Measurements from ENCODE around the gene ANKS1B. TPM values are rescaled to one million over a fixed set of nuclear protein-coding genes. Genes with fewer than 3 reads are reported as not detected.
"Not testable (repeated sequence)": the region's sequence is repeated elsewhere in the genome, so short reads cannot be mapped to it uniquely, and the experiment has no call there.

Gene ANKS1B
- total RNA-seq, 1 donor from 2014 or later: 9.6 TPM

DNA sequence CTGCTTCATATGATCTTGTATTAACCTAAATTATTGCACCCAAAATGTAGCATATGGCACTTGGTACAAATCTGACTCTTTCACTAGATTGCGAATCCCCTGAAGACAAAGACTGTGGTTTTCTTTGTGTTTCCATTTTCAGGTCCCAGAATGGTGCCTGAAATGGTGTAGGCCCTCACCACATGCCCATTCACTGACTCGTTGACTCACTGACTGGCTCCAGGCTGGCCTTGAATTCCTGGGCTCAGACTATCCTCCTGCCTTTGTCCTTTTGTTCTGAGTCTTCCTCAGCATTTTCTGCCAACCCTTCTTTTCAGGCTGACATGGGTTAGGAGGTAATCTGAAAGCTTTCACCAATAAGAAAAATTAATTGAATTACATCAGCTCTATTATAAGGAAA lies 705.8 kb downstream of the ANKS1B start:
- DNase-seq (ENCODE audit: low spot score): no peak

DNA sequence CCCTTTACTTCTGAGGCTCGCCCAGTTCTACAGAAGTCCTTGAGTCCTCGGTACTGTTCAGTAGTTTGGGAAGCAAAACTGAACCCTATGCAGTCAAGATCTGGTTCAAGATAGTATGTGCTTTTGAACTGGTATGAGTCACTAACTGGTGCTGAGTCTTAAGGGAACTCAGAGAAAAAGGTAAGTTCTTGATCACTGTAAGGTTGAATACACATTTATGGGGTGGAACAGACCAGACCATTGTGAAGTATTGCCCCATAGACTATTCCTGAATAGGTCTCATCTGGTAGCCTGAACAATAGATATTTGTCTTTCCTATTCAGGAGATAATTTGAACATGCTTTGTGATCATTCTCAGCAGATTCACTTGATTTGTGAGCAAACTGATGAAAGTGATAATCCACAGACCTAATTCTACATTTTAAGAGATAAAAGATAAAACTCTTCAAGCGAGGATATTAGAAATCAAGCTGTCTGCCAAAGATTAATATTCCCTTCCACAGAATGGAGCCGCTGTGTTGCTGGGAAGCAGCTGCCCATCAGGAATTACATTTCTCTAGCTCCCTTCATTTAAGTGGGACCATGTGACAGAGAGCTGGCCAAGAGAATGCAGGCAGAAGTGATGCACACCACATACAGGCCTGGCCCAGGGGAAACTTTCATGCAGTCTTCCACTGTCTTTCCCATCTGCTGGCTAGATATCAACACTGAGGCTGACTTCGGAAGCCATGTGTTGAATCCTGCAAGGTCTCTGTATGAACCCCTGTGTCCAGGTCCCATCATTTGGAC lies 707.0 kb downstream of the ANKS1B start:
- DNase-seq (ENCODE audit: low spot score): no peak

DNA sequence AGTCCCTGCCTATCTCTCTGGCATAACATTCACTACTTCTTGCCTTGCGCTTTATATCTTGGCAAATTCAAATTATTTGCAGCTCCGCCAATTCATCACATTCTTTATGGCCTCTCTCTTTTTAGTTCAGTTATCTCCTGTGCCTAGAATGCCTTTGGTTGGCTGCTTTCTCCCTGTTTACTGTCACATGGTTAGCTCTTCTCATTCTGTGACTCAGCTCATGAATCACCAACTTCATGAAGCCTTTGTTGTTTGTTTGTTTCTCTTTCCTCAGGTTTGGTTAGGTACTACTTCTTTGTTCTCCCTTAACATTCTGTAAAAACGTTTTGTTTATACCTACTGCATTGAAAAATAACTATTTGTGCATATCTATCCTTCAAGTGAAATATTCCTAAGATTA lies 713.7 kb downstream of the ANKS1B start:
- DNase-seq (ENCODE audit: low spot score): no peak

DNA sequence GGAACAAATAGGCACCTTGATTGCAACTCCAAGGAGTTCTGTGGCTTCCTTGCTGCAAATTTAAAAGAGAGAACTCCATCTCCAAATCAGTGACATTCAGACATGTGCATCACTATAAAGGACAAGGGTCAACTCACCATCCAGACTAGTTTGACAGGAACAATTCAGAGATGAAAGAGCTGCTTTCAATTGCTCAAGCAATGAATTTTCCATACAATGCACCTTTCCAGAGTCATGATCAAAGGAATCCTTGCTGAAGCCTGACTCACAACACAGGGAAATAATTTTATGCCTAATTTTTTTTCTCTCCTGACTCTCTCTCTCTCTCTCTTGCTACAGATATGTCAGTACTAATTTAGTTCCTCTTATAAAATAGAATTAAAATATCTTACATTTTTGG lies 717.7 kb downstream of the ANKS1B start:
- no peak for DNase-seq (ENCODE audit: low spot score)

DNA sequence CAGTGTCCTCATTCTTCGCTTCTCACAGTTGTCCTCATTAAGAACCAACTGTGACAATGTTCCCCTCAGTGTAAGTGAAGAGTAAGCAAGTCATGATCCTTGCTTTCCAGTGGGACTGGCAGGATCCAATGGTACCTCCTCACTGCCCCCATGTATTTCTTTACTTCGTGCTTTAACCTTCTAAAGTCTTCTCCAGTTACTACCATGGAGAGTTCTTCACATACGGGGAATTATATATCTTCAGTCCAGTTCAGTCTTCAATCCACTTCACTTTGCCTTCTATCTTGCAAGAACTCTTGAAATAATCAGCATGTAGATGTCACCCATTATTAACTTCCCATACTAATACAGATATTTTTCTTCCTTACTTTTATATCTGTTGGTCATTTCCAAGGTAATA lies 719.1 kb downstream of the ANKS1B start:
- DNase-seq (ENCODE audit: low spot score): no peak

DNA sequence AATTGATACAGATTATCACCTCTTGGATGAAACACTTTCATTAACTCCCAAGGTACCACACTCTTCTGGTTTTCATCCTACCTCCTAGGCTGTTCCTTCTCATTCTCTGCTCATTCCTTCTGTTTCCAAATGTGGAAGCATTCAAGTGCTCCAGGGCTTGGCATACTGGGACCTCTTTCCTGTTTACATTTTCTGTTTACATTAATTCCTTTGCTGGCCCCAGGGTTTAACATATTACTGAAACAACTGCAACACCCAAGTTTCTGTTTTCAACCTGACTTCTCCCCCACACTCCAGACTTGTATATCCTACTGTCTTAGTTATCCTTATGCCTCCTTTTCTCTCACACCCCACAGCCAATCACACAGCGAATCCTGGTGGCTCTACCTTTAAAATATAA lies 723.5 kb downstream of the ANKS1B start:
- no peak for DNase-seq (ENCODE audit: low spot score)

DNA sequence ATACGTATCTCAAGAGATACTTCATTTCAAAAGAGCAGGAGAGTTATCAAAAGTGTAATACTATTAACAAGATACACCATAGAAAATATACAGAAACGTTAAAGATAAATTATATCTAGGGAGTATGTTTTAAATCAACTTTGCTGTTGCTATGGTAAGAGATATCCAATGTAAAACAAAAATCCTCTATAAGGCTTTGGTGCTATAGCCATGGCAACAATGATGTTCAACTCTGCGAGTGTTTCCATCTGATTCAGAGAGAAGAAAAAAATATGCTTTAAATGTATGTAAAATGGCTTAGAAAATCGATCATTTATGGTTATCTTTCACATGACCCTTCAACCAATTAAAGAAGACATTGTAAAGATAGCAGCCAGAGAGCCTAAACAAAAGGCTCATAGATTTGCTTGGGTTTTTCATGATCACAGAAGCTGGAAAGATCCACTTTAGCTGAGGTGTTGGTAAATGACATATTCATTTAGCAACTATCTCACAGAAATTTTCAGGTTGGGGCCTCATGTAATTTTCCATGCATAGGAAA lies 724.2 kb downstream of the ANKS1B start:
- DNase-seq (ENCODE audit: low spot score): no peak

DNA sequence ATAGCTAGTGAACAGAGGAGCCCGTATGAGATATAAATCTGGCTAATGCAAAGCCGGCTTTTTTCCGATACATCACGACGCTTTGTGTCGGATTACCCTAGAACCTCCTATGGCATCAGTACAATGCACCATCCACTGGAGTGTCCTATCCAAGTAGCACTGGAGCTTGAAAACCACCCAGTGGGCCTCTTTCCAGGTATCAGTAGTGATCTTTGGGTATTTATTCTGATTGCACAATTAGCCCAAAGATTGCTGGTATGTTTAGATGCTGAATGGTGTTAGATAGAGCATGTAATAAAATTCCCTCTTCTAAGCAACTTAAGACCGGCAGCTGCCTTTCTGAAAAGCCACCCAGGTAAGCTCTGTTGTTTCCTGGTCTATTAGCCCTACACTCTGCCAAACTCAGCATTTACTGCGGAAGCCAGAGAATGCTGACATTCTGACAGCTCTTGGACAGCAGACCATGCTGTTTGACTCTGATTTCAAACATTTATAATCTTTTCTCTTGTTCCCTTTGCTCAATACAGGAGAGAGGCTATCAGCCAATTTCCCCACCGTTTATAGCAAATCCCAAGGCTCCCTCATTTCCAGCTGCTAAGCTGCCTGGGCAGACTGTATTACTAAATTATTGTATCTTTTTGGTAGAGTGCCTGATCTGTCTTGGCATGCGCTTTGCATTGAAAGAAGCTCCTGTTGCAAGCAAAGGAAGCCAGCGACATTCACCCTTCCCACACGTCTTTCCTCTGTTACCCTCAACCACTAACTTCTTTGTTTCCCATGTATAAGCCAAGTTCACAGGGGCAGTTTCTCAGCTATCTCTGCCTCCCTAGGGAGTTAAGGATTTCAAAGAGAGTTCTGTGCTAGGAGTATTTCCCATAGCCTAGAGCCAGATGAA lies 725.4 kb downstream of the ANKS1B start:
- no peak for DNase-seq (ENCODE audit: low spot score)

DNA sequence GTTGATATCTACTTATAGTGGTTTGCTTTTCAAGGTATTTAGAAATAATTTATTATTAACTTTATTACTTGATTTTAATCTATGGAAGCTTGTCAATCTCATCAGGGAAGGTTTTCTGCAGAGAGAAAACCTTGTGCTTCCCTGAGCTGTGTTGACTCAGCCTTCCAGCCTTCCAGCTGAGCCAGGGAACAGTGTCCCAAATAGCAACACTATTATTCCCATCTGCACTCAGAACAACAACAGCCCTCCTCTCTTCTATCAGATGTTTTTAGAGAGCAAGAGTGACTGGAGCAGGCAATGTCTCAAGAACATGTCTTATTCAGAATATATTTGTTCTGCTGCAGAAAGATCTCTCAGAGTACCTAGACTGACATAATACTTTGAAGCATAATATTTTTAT lies 727.1 kb downstream of the ANKS1B start:
- DNase-seq (ENCODE audit: low spot score): no peak

DNA sequence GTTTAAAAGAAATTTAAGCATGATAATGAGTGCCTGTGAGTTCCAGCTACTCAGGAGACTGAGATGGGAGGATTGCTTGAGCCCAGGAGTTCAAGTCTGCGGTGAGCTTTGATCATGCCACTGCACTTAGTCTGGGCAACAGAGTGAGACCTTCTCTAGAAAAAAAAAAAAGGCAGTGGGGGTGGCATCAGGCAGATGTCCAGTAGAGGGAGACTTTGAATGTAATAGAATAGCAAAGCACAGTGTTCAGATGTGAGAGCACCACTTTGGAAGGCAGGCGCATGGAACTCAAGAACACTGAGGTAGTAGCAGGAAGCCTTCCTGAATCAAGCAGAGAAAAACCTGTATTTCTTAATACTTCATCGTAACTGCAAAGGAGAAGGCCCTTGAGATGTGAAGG lies 731.7 kb downstream of the ANKS1B start:
- no peak for DNase-seq (ENCODE audit: low spot score)

DNA sequence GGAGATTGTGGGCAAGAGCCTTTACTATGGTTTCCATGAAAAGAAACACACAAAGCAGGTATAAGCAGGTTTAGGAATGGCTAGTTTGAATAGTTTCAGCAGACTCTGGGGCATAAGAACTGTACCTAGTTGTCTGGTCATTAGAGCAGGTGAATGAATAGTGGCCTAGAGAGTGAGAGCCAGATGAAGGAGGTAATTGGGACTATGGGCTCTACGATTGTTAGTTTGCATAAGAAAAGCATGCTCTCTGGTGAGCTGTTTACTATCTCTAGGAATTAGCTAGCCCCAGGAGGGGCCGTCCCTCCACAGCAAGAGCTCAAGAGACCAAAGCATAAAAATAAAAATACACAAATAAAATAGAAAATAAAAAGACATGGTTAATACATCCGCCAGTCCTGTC lies 734.6 kb downstream of the ANKS1B start:
- no peak for DNase-seq (ENCODE audit: low spot score)

DNA sequence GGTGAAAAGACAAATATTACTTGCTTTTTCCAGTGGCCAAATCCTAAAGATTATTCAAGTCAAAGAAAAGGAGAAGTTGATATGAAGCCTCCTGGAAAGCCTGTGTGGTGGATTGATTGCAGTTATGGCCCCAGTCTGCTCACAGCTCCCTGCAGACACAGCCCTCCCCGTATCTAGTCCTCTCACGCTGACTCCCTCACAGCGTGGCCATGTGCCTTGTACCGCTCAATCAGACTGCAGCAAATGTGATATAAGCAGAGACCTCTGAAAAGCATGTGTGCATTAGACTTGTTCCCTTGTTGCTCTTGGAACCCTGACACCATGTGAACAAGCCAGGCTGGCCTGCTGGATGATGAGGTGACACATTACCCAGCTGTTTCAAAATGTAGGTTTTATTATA lies 735.2 kb downstream of the ANKS1B start:
- DNase-seq (ENCODE audit: low spot score): no peak

DNA sequence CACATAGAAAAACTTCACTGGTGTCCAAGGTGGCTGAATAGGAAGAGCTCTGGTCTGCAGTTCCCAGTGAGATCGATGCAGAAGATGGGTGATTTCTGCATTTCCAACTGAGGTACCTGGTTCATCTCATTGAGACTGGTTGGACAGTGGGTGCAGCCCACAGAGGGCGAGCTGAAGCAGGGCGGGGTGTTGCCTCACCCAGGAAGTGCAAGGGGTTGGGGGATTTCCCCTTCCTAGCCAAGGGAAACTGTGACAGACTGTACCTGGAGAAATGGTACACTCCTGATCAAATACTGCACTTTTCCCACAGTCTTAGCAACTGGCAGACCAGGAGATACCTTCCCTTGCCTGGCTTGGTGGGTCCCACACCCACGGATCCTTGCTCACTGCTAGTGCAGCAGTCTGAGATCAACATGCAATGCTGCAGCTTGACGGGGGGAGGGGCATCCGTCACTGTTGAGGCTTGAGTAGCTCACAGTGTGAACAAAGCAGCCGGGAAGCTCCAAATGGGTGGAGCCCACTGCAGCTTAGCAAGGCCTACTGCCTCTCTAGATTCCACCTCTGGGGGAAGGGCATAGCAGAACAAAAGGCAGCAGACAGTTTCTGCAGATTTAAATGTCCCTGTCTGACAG lies 746.7 kb downstream of the ANKS1B start:
- DNase-seq (ENCODE audit: low spot score): not testable (repeated sequence)

DNA sequence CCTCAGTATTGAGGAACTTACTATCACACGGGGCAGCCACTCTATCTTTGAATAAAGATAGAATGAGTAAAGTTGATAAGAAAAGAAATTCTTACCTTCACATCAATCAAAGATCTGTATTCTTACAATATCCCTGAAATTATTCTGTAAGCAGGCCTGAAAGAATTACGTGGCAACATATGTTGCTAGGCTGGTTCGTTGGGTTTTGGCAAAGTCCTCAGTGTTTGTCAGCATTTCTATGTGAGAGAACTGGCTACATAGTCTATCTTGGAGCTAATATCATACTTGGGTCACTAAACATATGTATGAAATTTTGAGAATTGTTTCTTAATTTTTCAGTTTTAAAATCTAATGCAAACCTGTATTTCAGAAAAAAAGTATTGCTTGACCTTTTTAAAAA lies 749.4 kb downstream of the ANKS1B start:
- no peak for DNase-seq (ENCODE audit: low spot score)

DNA sequence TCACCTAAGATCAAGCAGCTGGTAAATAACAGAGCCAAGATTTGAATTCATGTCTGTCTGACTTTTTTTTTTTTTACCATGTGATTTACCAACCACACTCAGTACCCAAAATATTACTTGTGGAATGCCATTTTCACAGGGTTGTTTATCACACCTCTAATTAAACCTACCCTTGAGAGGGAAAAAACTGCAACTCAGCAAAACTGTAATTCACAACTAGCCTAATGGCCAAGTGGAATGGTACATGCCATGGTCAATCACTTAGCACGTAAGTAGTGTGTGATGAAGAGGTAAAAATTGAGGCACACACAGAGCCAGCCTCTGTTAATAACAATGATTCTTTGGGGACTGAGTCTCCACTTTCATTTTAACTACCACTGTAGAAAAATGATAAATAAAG lies 750.0 kb downstream of the ANKS1B start:
- no peak for DNase-seq (ENCODE audit: low spot score)

DNA sequence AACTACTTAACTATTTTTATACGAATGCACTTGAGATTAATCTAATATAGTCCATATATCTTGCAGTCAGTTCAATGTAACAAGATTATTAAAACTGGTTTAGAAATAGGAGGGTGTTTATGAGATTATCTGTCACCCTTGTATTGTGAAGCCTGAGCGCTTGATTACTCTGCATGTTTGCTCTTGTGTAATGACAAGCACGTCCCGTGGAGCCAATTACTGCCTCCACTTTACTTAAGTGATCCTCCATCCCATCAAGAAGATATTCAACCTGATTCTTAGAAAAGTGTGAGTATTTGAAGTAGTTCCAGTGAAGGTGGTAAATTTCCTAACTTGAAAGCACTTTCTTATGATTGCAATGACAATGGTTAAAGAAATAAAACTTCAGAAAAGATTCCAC lies 752.4 kb downstream of the ANKS1B start:
- no peak for DNase-seq (ENCODE audit: low spot score)

DNA sequence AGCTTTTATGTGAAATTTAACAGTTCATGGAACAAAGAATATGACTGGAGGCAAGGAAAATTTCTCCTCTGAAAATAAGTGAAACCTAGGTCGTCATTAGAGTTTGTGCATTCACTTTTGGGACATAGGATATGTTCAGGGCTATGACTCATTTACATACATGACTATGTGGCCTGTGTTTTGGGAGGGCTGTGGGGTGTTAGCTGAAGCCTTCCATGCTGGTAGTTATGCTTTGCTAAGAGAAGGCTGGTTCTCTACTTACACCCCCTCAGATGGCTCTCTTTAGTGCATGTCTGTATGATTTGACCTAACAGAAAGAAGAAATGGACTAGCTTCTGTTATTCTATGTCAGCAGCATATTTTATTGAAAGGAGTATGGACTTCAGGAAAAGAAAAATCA lies 753.7 kb downstream of the ANKS1B start:
- no peak for DNase-seq (ENCODE audit: low spot score)

DNA sequence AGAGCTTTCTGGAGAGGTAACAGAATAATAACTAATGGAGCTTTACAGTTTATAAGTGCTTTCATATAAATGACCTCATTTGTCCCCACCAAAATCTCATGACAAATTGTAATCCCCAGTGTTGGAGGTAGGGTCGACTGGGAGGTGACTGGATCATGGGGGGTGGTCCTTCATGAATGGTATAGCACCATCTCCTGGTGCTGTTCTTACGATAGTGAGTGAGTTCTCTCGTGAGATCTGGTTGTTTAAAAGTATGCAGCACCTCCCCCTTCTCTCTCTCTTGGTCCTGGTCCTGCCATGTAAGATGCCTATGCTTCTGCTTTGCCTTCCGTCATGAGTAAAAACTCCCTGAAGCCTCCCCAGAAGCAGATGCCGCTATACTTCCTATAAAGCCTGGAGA lies 760.5 kb downstream of the ANKS1B start:
- no peak for DNase-seq (ENCODE audit: low spot score)

DNA sequence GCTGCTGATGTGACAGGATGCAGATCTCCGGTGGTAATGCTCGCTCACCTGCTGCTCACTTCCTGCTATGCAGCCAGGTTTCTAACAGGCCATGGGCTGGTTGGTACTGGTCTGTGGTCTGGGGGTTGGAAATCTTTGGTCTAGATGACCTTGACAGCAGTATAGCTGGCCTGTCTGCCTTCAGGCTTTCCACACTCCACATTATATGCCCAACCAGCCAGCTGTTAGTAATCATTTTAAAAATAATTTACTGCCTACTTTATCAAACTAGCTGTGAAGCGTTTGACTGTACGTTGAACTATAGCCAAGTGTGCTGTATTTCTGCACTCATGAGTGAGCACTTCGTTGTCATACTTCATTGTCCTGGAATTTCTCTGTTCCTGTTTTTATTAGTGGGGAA lies 761.2 kb downstream of the ANKS1B start:
- DNase-seq (ENCODE audit: low spot score): no peak

DNA sequence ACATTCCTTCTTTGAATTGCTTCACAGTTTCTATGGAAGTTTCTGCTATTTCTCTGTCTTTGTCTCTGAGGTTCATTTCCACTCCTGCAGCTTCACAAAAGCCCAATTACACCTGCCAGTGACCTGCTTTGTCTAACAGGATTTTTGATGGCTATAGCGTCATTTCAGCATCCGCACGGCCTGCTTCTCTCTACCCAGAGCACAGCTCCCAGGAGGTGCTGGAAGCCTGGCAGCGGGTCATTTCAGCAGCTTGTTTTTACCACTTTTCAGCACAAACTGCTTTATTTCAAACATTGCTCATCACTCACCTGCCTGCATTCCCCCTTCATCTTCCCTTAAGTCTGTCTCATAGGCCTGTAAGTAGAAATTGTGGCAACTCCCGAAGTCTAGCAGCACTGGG lies 771.7 kb downstream of the ANKS1B start:
- no peak for DNase-seq (ENCODE audit: low spot score)

DNA sequence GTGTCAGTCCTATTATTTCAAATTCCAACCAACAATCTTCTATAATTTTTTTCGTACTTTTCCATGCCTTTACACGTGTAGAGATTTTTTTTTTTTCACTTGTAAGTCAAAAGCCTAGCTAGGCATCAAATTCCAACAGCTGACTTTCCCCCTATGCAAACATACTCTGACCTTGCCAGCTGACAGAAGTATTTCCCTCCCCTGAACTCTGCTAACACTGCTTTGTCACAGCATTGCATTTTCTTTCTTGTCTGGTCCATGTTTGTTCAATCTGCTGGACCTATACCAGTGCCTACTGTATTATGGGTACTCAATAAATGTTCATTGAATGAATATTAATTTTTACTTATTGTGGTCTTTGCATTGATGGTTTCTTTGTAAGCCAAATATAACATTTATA lies 772.5 kb downstream of the ANKS1B start:
- no peak for DNase-seq (ENCODE audit: low spot score)

DNA sequence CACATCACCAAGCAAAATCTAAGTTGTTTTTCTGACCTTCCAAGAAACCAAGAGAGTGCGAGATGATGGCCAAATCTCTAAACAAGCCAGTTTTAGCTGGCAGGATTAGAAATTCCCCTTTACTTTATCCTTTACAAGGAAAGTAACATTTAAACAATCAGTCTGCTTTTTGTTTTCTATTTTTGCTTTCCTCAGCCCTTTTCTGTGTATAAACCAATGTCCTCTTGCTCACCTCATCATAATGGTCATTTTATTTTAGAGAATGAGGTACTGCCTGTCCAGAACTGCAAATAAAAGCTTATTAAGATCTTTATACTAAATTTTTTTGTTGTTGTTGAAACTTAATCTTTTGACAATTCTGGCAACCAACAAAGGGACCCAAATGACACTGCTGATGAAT lies 779.6 kb downstream of the ANKS1B start:
- DNase-seq (ENCODE audit: low spot score): no peak

Data from ureter (tissue), 1 donor.